H1 (cell line): ENCODE measurements around the gene FHIT. TPM values are rescaled to one million over a fixed set of nuclear protein-coding genes. Genes with fewer than 3 reads are reported as not detected.

Experiments used
- CTCF ChIA-PET: fragments of 300-600 bp; sonication (Branson Sonifier 250); formaldehyde crosslinking; loops from one replicate; lab custom pipeline; 2021; ENCODE audit not compliant: partially characterized antibody; lab: Charles Lee
- POLR2A ChIA-PET: fragments of 300-600 bp; sonication (Branson Sonifier 250); formaldehyde crosslinking; loops from one replicate; lab custom pipeline; 2021; ENCODE audit warnings: inconsistent platforms; ENCODE audit not compliant: partially characterized antibody; lab: Charles Lee
- DNase-seq, 2 experiments: peaks; one replicate each; pipeline versions ENCODE4 v3.0.0 to v3.0.0-alpha.2; 2010 to 2022; ENCODE audit warnings: low spot score in 2 of 2, low read depth in 1 of 2, mixed read lengths in 1 of 2
- FAIRE-seq: peaks from 2 replicates; lab custom pipeline; 2011; peaks lifted over from hg19 to GRCh38; lab: Jason Lieb, UNC
- H2AFZ ChIP-seq: 2 replicates; pipeline ENCODE4 v1.8.1; 2012; ENCODE audit warnings: low read length, inconsistent platforms
- H2AK5ac ChIP-seq: 2 replicates; pipeline ENCODE4 v1.6.1; 2013; ENCODE audit warnings: low read depth, low read length
- H2BK120ac ChIP-seq: replicated peaks from 2 replicates; pipeline ENCODE3; 2013; ENCODE audit warnings: low read depth, low read length, inconsistent platforms
- H2BK12ac ChIP-seq: 2 replicates; pipeline ENCODE4 v1.6.1; 2013; ENCODE audit warnings: low read depth, low read length
- H2BK15ac ChIP-seq: 2 replicates; pipeline ENCODE4 v1.6.1; 2013; ENCODE audit warnings: low read length
- H2BK20ac ChIP-seq: 2 replicates; pipeline ENCODE4 v1.6.1; 2013; ENCODE audit warnings: low read length
- H2BK5ac ChIP-seq: 2 replicates; pipeline ENCODE4 v1.6.1; 2013; ENCODE audit warnings: low read depth, low read length
- H3K14ac ChIP-seq: 2 replicates; pipeline ENCODE4 v1.6.1; 2013; ENCODE audit warnings: inconsistent platforms; ENCODE audit not compliant: insufficient read length
- H3K18ac ChIP-seq: 2 replicates; pipeline ENCODE4 v1.6.1; 2013; ENCODE audit warnings: low read length; ENCODE audit errors: extremely low read depth
- H3K23ac ChIP-seq: 2 replicates; pipeline ENCODE4 v1.6.1; 2013; ENCODE audit warnings: inconsistent platforms; ENCODE audit not compliant: insufficient read length
- H3K23me2 ChIP-seq: 2 replicates; pipeline ENCODE4 v1.6.1; 2013; ENCODE audit warnings: low read depth, low read length
- H3K27ac ChIP-seq: 2 replicates; pipeline ENCODE4 v1.6.1; 2011; ENCODE audit warnings: low read depth, low read length, inconsistent platforms
- H3K27me3 ChIP-seq, 4 experiments: replicated peaks in 1 of 4; 1 replicate in 1 of 4; 2 replicates in 3 of 4; pipeline versions ENCODE4 v1.6.1 to v1.8.1; 2011 to 2013; ENCODE audit warnings: low read length in 3 of 4, mild to moderate bottlenecking in 3 of 4, inconsistent platforms in 2 of 4, mixed read lengths in 2 of 4, moderate library complexity in 1 of 4; ENCODE audit not compliant: control insufficient read depth in 3 of 4, insufficient read depth in 3 of 4; ENCODE audit errors: extremely low read depth in 1 of 4
- H3K36me3 ChIP-seq, 4 experiments: 2 replicates each; pipeline versions ENCODE4 v1.6.1 to v1.8.1; 2011 to 2013; ENCODE audit warnings: mild to moderate bottlenecking in 4 of 4, low read length in 3 of 4, moderate library complexity in 2 of 4, control low read depth in 1 of 4, inconsistent platforms in 1 of 4; ENCODE audit not compliant: insufficient read depth in 4 of 4, control insufficient read depth in 2 of 4
- H3K4ac ChIP-seq: replicated peaks from 2 replicates; pipeline ENCODE3; 2013; ENCODE audit warnings: low read length, low read depth, mixed read lengths, inconsistent platforms; ENCODE audit not compliant: insufficient read length
- H3K4me1 ChIP-seq, 4 experiments: replicated peaks in 1 of 4; 1 replicate in 1 of 4; 2 replicates in 3 of 4; pipeline versions ENCODE4 v1.6.1 to v1.8.1; 2011 to 2013; ENCODE audit warnings: low read length in 3 of 4, inconsistent platforms in 2 of 4, mixed read lengths in 1 of 4; ENCODE audit not compliant: insufficient read depth in 4 of 4, control insufficient read depth in 3 of 4
- H3K4me2 ChIP-seq, 2 experiments: 2 replicates each; pipeline versions ENCODE4 v1.6.1 to v1.8.1; 2011 to 2013; ENCODE audit warnings: low read depth in 2 of 2, low read length in 2 of 2, control low read depth in 1 of 2, inconsistent platforms in 1 of 2, mild to moderate bottlenecking in 1 of 2; ENCODE audit not compliant: insufficient read depth in 1 of 2
- H3K4me3 ChIP-seq, 4 experiments: fragments of 200-600, 300-600 bp in 1 of 4; sonication (generic), shearing (Covaris generic), sonication (Bioruptor Twin) in 1 of 4; 2 replicates each; pipeline versions ENCODE4 v1.5.1 to v1.8.1; 2011 to 2016; ENCODE audit warnings: low read length in 4 of 4, low read depth in 3 of 4, control low read depth in 2 of 4, inconsistent platforms in 2 of 4, mild to moderate bottlenecking in 2 of 4, mixed read lengths in 1 of 4, moderate library complexity in 1 of 4; ENCODE audit not compliant: insufficient read depth in 2 of 4; ENCODE audit errors: extremely low read depth in 1 of 4
- H3K56ac ChIP-seq: replicated peaks from 2 replicates; pipeline ENCODE3; 2013; ENCODE audit warnings: low read depth, mild to moderate bottlenecking, mixed read lengths, low read length, inconsistent platforms; ENCODE audit not compliant: insufficient read length
- H3K79me1 ChIP-seq: 2 replicates; pipeline ENCODE4 v1.6.1; 2013; ENCODE audit warnings: low read depth, low read length, control low read depth
- H3K79me2 ChIP-seq, 2 experiments: 2 replicates each; pipeline versions ENCODE4 v1.6.1 to v1.8.1; 2012 to 2013; ENCODE audit warnings: low read length in 2 of 2, mild to moderate bottlenecking in 2 of 2, inconsistent platforms in 1 of 2; ENCODE audit not compliant: insufficient read depth in 2 of 2, control insufficient read depth in 1 of 2
- H3K9ac ChIP-seq, 4 experiments: replicated peaks in 1 of 4; 1 replicate in 1 of 4; 2 replicates in 3 of 4; pipeline versions ENCODE4 v1.6.1 to v1.8.1; 2011 to 2013; ENCODE audit warnings: low read depth in 3 of 4, low read length in 3 of 4, control low read depth in 2 of 4, mild to moderate bottlenecking in 2 of 4, moderate library complexity in 2 of 4, inconsistent platforms in 1 of 4; ENCODE audit errors: extremely low read depth in 1 of 4
- H3K9me3 ChIP-seq, 2 experiments: 2 replicates each; pipeline versions ENCODE4 v1.6.1 to v1.8.1; 2012 to 2013; ENCODE audit warnings: mild to moderate bottlenecking in 2 of 2, moderate library complexity in 2 of 2, control low read depth in 1 of 2, inconsistent platforms in 1 of 2, low read depth in 1 of 2, low read length in 1 of 2, mixed read lengths in 1 of 2; ENCODE audit not compliant: insufficient read depth in 2 of 2
- H4K20me1 ChIP-seq, 2 experiments: replicated peaks in 1 of 2; 2 replicates each; pipeline versions ENCODE3 to v1.8.1; 2011 to 2013; ENCODE audit warnings: inconsistent platforms in 2 of 2, low read length in 2 of 2, mild to moderate bottlenecking in 1 of 2; ENCODE audit not compliant: insufficient read depth in 2 of 2, control insufficient read depth in 1 of 2
- H4K5ac ChIP-seq: 2 replicates; pipeline ENCODE4 v1.6.1; 2013; ENCODE audit warnings: low read length, low read depth, mixed read lengths, inconsistent platforms; ENCODE audit not compliant: insufficient read length
- H4K8ac ChIP-seq: 2 replicates; pipeline ENCODE4 v1.8.0; 2013; ENCODE audit warnings: mild to moderate bottlenecking, moderate library complexity, low read length, inconsistent platforms; ENCODE audit not compliant: insufficient read depth; ENCODE audit errors: extremely low read depth
- H4K91ac ChIP-seq: replicated peaks from 2 replicates; pipeline ENCODE3; 2013; ENCODE audit warnings: low read length, mixed read lengths, inconsistent platforms; ENCODE audit not compliant: insufficient read length
- BACH1 ChIP-seq: IDR thresholded peaks from 2 replicates; pipeline ENCODE4 v1.6.1; 2012; ENCODE audit warnings: low read length, improper control_type of control experiment
- BRCA1 ChIP-seq: IDR thresholded peaks from 2 replicates; pipeline ENCODE4 v1.6.1; 2012; ENCODE audit warnings: low read depth, low read length, improper control_type of control experiment
- EGR1 ChIP-seq: IDR thresholded peaks from 2 replicates; pipeline ENCODE4 v1.6.1; 2011; ENCODE audit warnings: low read depth, low read length, borderline replicate concordance
- HDAC2 ChIP-seq, 2 experiments: fragments of 300-600 bp in 1 of 2; sonication (generic) in 1 of 2; IDR thresholded peaks; 2 replicates each; pipeline ENCODE4 v1.6.1; 2011 to 2012; ENCODE audit warnings: low read depth in 2 of 2, low read length in 2 of 2, mild to moderate bottlenecking in 2 of 2, moderate library complexity in 2 of 2, borderline replicate concordance in 1 of 2, inconsistent platforms in 1 of 2
- JUN ChIP-seq: IDR thresholded peaks from 2 replicates; pipeline ENCODE4 v1.6.1; 2011; ENCODE audit warnings: low read depth, mild to moderate bottlenecking, improper control_type of control experiment, low read length
- JUND ChIP-seq: IDR thresholded peaks from 2 replicates; pipeline ENCODE4 v1.6.1; 2011; ENCODE audit warnings: mild to moderate bottlenecking, improper control_type of control experiment, low read length
- MAFK ChIP-seq: IDR thresholded peaks from 2 replicates; pipeline ENCODE4 v1.6.1; 2012; ENCODE audit warnings: low read depth, mild to moderate bottlenecking, improper control_type of control experiment, low read length
- POLR2AphosphoS5 ChIP-seq: IDR thresholded peaks from 2 replicates; pipeline ENCODE4 v1.6.1; 2011; ENCODE audit warnings: low read depth, low read length
- RAD21 ChIP-seq, 2 experiments: IDR thresholded peaks in 1 of 2; conservative IDR thresholded peaks in 1 of 2; 2 replicates each; pipeline ENCODE4 v1.6.1; 2011; ENCODE audit warnings: low read depth in 2 of 2, low read length in 2 of 2, improper control_type of control experiment in 1 of 2, inconsistent platforms in 1 of 2, mild to moderate bottlenecking in 1 of 2, moderate library complexity in 1 of 2
- RFX5 ChIP-seq: IDR thresholded peaks from 2 replicates; pipeline ENCODE4 v1.6.1; 2011; ENCODE audit warnings: low read depth, low read length, improper control_type of control experiment, borderline replicate concordance
- SP4 ChIP-seq: IDR thresholded peaks from 2 replicates; pipeline ENCODE4 v1.6.1; 2012; ENCODE audit warnings: low read length, inconsistent platforms
- WGBS, 2 experiments: shearing (Covaris generic) in 1 of 2; methylation state at CpG; one replicate each; pipeline versions ENCODE4 v1.1.6 to v1.1.7; 2013 to 2015; ENCODE audit warnings: low lambda C conversion rate in 2 of 2, mixed read lengths in 2 of 2, inconsistent platforms in 1 of 2, low coverage in 1 of 2, missing lambda C conversion rate in 1 of 2; ENCODE audit not compliant: insufficient replicate concordance in 2 of 2, insufficient coverage in 1 of 2, insufficient read length in 1 of 2; ENCODE audit errors: extremely low coverage in 1 of 2, missing lambda C conversion rate in 1 of 2; 5-methylcytosine and 5-hydroxymethylcytosine counted together
- polyA plus RNA-seq, 7 experiments: library from polyadenylated mRNA; depleted of rRNA in 3 of 7; stranded (reverse) in 5 of 7; unstranded in 2 of 7; fragments of >200 nt in 5 of 7; fragments of 200-250 nt in 2 of 7; gene quantifications; 1 replicate in 5 of 7; 2 replicates in 1 of 7; 4 replicates in 1 of 7; pipeline versions ENCODE4 v1.2.1 to v1.2.3, GENCODE V29; 2011 to 2013; ENCODE audit warnings: missing spikeins in 2 of 7, mixed read lengths in 2 of 7
- total RNA-seq: library from RNA; stranded (reverse); fragmentation: NEBNext Ultra II Directional; extraction: Animal tissue kit (Norgen Biotek cat#: 25700); gene quantifications from 2 replicates; pipeline ENCODE4 v1.2.1, GENCODE V29; 2021
- TF ChIP-seq, protein P1 (sequence below): IDR thresholded peaks from 2 replicates; pipeline ENCODE4 v1.6.1; 2012; ENCODE audit warnings: low read length, inconsistent platforms
- TF ChIP-seq, protein P2 (sequence below): IDR thresholded peaks from 2 replicates; pipeline ENCODE4 v1.6.1; 2012; ENCODE audit warnings: inconsistent platforms

The FHIT gene
- total and polyA plus RNA-seq, 2 of the 8 experiments (the other 6 are each of a cell fraction or from before 2014, with no cell fraction given), result 1.2 to 3.2 TPM

DNA sequence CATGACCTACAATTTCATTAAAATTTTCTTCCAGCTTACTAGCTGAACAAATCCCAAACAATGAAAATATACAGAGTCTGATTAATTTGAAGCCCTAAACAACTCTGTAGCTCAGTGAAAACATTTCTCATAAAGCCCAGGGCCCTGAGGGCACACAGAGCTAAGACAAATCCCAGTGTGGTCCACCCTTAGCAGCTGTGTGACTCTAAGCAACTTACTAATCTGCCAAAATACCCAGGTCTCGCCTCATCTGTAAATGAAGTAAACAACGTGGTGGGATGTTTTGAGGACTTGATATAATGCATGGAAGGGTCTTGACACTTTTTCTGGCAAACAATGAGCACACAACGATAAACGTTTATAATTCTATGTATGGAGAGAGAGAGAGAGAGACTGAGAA lies 158.4 kb downstream of the FHIT start:
- no peak overlapping the region for H2AK5ac ChIP-seq
- no peak overlapping the region for H3K4me2 ChIP-seq
- H3K23me2 ChIP-seq, result no peaks in the 10 kb centered on the region
- no peaks in the 10 kb centered on the region for H4K20me1 ChIP-seq
- H3K18ac ChIP-seq, result no peak overlapping the region
- H3K23ac ChIP-seq, result no peak overlapping the region
- no peak overlapping the region for H2BK12ac ChIP-seq
- no peaks in the 10 kb centered on the region for H3K36me3 ChIP-seq
- H2BK20ac ChIP-seq, result no peak overlapping the region
- H4K91ac ChIP-seq, result no peak overlapping the region
- no peak overlapping the region for H3K4me3 ChIP-seq
- no peak overlapping the region for H3K4ac ChIP-seq
- H3K9ac ChIP-seq, result no peak overlapping the region
- H2BK5ac ChIP-seq, result no peak overlapping the region
- WGBS, 2 experiments, result 83% methylated on average over 4 of the region's 4 CpGs; no CpG with 5 or more reads in 1 of the 2 experiments
- no peak overlapping the region for H4K8ac ChIP-seq
- H3K79me2 ChIP-seq, result no peaks in the 10 kb centered on the region
- H3K4me1 ChIP-seq, result no peaks in the 10 kb centered on the region; a peak in 1 of 7 replicates
- ChIA-PET POLR2A (no interaction called here), CTCF (no interaction called here)
- no peaks in the 10 kb centered on the region for H3K79me1 ChIP-seq
- FAIRE-seq (no peak), DNase-seq (no peak)
- H3K14ac ChIP-seq, result no peak overlapping the region
- no peak overlapping the region for H3K56ac ChIP-seq
- H2AFZ ChIP-seq, result no peak overlapping the region; the same call in 1 of the 2 replicates
- H3K27ac ChIP-seq, result no peak overlapping the region
- no peaks in the 10 kb centered on the region for H3K27me3 ChIP-seq
- no peak overlapping the region for H2BK15ac ChIP-seq
- H2BK120ac ChIP-seq, result no peak overlapping the region
- no peaks in the 10 kb centered on the region for H3K9me3 ChIP-seq
- no peak overlapping the region for H4K5ac ChIP-seq
- TF ChIP-seq RAD21 (IDR thresholded peaks at IDR 0.05 in 1 of 2, conservative IDR thresholded peaks at IDR 0.05 in 1 of 2; ENCODE audit: low read depth in 2 of 2, low read length in 2 of 2) (no peak), EGR1 (no peak), BRCA1 (no peak), SP4 (no peak), JUN (no peak), RFX5 (no peak), HDAC2 (IDR thresholded peaks at IDR 0.05; ENCODE audit: borderline replicate concordance in 1 of 2, low read depth in 2 of 2, low read length in 2 of 2) (no peak), POLR2AphosphoS5 (no peak), BACH1 (no peak), JUND (no peak), MAFK (no peak)
- TF ChIP-seq, protein P1, sequence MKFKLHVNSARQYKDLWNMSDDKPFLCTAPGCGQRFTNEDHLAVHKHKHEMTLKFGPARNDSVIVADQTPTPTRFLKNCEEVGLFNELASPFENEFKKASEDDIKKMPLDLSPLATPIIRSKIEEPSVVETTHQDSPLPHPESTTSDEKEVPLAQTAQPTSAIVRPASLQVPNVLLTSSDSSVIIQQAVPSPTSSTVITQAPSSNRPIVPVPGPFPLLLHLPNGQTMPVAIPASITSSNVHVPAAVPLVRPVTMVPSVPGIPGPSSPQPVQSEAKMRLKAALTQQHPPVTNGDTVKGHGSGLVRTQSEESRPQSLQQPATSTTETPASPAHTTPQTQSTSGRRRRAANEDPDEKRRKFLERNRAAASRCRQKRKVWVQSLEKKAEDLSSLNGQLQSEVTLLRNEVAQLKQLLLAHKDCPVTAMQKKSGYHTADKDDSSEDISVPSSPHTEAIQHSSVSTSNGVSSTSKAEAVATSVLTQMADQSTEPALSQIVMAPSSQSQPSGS, result no peak
- TF ChIP-seq, protein P2, sequence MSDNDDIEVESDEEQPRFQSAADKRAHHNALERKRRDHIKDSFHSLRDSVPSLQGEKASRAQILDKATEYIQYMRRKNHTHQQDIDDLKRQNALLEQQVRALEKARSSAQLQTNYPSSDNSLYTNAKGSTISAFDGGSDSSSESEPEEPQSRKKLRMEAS, result no peak
